ENCODE data around the gene RPTOR. TPM values are rescaled to one million over a fixed set of nuclear protein-coding genes. Genes with fewer than 3 reads are reported as not detected.
A peak's percentile ranks its signal among the peaks of the same experiment; 100 is the strongest.

RPTOR gene
- polyA plus RNA-seq, 1 of the 3 experiments (the other 2 are of a cell fraction): 14.9 TPM

DNA sequence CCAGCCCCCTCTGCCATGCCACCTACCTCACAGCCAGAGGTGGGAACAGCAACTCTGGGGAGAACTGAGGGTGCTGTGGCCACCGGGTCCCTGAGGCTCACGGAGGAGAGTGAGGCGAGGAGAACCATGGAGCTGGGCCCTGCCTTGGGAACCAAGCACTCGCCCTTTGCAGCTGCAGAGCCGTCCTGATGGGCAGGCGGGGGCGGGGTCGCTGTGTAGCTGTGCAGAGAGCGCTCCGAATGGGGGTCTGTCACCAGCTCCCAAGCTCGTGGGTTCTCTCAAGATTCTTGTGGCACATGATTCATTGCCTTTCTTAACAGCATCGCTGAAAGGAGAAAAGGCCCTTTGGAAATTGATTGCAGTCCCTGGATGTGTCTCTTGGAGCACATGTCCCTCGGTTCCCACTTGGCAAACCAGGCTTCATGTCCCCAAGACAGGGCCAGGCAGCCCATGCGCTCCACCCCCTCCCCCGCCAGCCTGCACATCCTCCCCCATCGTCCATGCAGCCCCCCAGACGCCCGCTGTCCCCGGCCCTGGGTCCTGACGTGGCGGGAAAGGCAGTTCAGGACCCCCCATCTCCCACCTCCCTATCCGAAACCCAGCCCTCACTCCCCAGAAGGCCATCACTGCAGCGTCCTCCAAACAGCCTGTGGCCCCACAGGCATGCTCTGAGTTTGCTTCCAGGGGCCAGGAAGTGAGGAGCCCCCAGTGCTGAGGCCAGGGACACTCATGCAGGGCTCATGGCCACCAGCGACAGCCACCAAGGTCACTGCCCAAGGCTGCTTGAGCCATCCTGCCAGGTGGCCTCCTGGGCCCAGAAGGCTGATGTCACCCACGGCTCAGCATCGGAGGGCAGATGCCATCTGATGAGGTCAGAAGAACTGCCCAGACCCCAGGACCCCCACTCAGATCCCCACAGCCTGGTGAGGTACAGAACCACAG lies 426.4 kb downstream of the RPTOR start:
- H3K4me2 ChIP-seq: no peak overlapping the region
- peak; percentile 67 for DNase-seq
- H3K9me2 ChIP-seq: no peaks in the 10 kb centered on the region
- CTCF ChIA-PET: interaction anchor here (0.7 to 9.7 kb wide), 17 partner anchors 10 to 545 kb away, joined by 3 to 74 read pairs (median 4); partner anchors contain the start of gene NPTX1
- H3K27me3 ChIP-seq (ENCODE audit: insufficient read depth): peaks cover 9% of the 10 kb centered on the region; the same call in 1 of the 2 replicates
- TF ChIP-seq NRF1 (IDR thresholded peaks at IDR 0.05; ENCODE audit: low read depth, low read length) (no peak), MXI1 (IDR thresholded peaks at IDR 0.05; ENCODE audit: low read depth, low read length) (no peak), GABPA (IDR thresholded peaks at IDR 0.05; ENCODE audit: low read depth) (no peak)
- TF ChIP-seq, protein P1, sequence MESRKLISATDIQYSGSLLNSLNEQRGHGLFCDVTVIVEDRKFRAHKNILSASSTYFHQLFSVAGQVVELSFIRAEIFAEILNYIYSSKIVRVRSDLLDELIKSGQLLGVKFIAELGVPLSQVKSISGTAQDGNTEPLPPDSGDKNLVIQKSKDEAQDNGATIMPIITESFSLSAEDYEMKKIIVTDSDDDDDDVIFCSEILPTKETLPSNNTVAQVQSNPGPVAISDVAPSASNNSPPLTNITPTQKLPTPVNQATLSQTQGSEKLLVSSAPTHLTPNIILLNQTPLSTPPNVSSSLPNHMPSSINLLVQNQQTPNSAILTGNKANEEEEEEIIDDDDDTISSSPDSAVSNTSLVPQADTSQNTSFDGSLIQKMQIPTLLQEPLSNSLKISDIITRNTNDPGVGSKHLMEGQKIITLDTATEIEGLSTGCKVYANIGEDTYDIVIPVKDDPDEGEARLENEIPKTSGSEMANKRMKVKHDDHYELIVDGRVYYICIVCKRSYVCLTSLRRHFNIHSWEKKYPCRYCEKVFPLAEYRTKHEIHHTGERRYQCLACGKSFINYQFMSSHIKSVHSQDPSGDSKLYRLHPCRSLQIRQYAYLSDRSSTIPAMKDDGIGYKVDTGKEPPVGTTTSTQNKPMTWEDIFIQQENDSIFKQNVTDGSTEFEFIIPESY (IDR thresholded peaks at IDR 0.05; ENCODE audit: borderline replicate concordance, low read depth): no peak
- no peak overlapping the region for H3K9ac ChIP-seq
- no peak overlapping the region for H3K27ac ChIP-seq (ENCODE audit: low read depth in 2 of 2, low read length in 1 of 2)
- WGBS (ENCODE audit: low lambda C conversion rate): 55% methylated on average over 23 of the region's 26 CpGs
- H3K4me3 ChIP-seq (ENCODE audit: low read depth in 2 of 2, low read length in 1 of 2): no peak overlapping the region
- H3F3A ChIP-seq (replicated peaks; ENCODE audit: insufficient read depth): peaks cover 4% of the 10 kb centered on the region
- no peak overlapping the region for H2AFZ ChIP-seq (ENCODE audit: low read depth)
- H4K20me1 ChIP-seq (ENCODE audit: insufficient read depth): no peaks in the 10 kb centered on the region
- no peaks in the 10 kb centered on the region for H3K9me3 ChIP-seq
- peaks cover 9 to 33% of the 10 kb centered on the region in 2 experiments; a peak in 2 of 4 replicates for H3K4me1 ChIP-seq (ENCODE audit: control insufficient read depth in 1 of 2, insufficient read depth in 2 of 2, low read depth in 1 of 2, low read length in 1 of 2)
- no peaks in the 10 kb centered on the region for H3K36me3 ChIP-seq (replicated peaks in 1 of 2; ENCODE audit: control insufficient read depth in 1 of 2, insufficient read depth in 2 of 2, low read length in 1 of 2)
- H3K79me2 ChIP-seq (ENCODE audit: insufficient read depth): no peaks in the 10 kb centered on the region
- POLR2A ChIA-PET: no interaction called here

- no peaks in the 10 kb centered on the region for H3K9me3 ChIP-seq
- POLR2A ChIA-PET: no interaction called here
- no peak overlapping the region for H3K9ac ChIP-seq
- H3F3A ChIP-seq (replicated peaks; ENCODE audit: insufficient read depth): peaks cover 4% of the 10 kb centered on the region
- H3K27ac ChIP-seq (ENCODE audit: low read depth in 2 of 2, low read length in 1 of 2): no peak overlapping the region
- H3K27me3 ChIP-seq (ENCODE audit: insufficient read depth): peaks cover 9% of the 10 kb centered on the region; the same call in 1 of the 2 replicates
- no peak overlapping the region for H3K4me2 ChIP-seq
- no peak overlapping the region for H2AFZ ChIP-seq (ENCODE audit: low read depth)
- H3K36me3 ChIP-seq (replicated peaks in 1 of 2; ENCODE audit: control insufficient read depth in 1 of 2, insufficient read depth in 2 of 2, low read length in 1 of 2): no peaks in the 10 kb centered on the region
- H4K20me1 ChIP-seq (ENCODE audit: insufficient read depth): no peaks in the 10 kb centered on the region
- no peak overlapping the region for H3K4me3 ChIP-seq (ENCODE audit: low read depth in 2 of 2, low read length in 1 of 2)
- no peak for DNase-seq
- peaks cover 9 to 33% of the 10 kb centered on the region in 2 experiments; a peak in 2 of 4 replicates for H3K4me1 ChIP-seq (ENCODE audit: control insufficient read depth in 1 of 2, insufficient read depth in 2 of 2, low read depth in 1 of 2, low read length in 1 of 2)
- no peaks in the 10 kb centered on the region for H3K9me2 ChIP-seq
- CTCF ChIA-PET: interaction anchor here (0.9 to 9.7 kb wide), 9 partner anchors 10 to 546 kb away, joined by 3 to 74 read pairs (median 5); no protein-coding TSS in a partner anchor
- WGBS (ENCODE audit: low lambda C conversion rate): 52% methylated on average over 8 of the region's 13 CpGs
- no peaks in the 10 kb centered on the region for H3K79me2 ChIP-seq (ENCODE audit: insufficient read depth)
- no peak for TF ChIP-seq FOXM1 (IDR thresholded peaks at IDR 0.05; ENCODE audit: low read depth)
- no peak for TF ChIP-seq USF2 (IDR thresholded peaks at IDR 0.05; ENCODE audit: borderline replicate concordance, low read depth, low read length)
Measured at GRCh38 chr17:80971704-80972304, 427.2 kb downstream of the RPTOR start.
